HUES6 (cell line): Measurements from ENCODE around the gene RNF31.
A peak's percentile ranks its signal among the peaks of the same experiment; 100 is the strongest.
"Not testable (repeated sequence)": the region's sequence is repeated elsewhere in the genome, so short reads cannot be mapped to it uniquely, and the experiment has no call there.

Experiments
- H3K27ac ChIP-seq: 2 replicates; pipeline ENCODE4 v1.7.0; 2013; ENCODE audit warnings: low read depth, mild to moderate bottlenecking, low read length, inconsistent platforms
- H3K27me3 ChIP-seq: 2 replicates; pipeline ENCODE4 v1.6.1; 2013; ENCODE audit warnings: low read length; ENCODE audit not compliant: control insufficient read depth, insufficient read depth
- H3K36me3 ChIP-seq: 2 replicates; pipeline ENCODE4 v1.6.1; 2013; ENCODE audit warnings: low read length; ENCODE audit not compliant: control insufficient read depth, insufficient read depth
- H3K4me1 ChIP-seq: 2 replicates; pipeline ENCODE4 v1.6.1; 2013; ENCODE audit warnings: low read length; ENCODE audit not compliant: control insufficient read depth, insufficient read depth
- H3K4me3 ChIP-seq: 2 replicates; pipeline ENCODE4 v1.5.1; 2013; ENCODE audit warnings: low read depth, low read length
- H3K9ac ChIP-seq: one replicate; pipeline ENCODE4 v1.6.1; 2013; ENCODE audit warnings: mild to moderate bottlenecking, low read length
- H3K9me3 ChIP-seq: 2 replicates; pipeline ENCODE4 v1.6.1; 2013; ENCODE audit warnings: low read depth, low read length; ENCODE audit not compliant: control insufficient read depth, insufficient read depth

Gene RNF31

DNA sequence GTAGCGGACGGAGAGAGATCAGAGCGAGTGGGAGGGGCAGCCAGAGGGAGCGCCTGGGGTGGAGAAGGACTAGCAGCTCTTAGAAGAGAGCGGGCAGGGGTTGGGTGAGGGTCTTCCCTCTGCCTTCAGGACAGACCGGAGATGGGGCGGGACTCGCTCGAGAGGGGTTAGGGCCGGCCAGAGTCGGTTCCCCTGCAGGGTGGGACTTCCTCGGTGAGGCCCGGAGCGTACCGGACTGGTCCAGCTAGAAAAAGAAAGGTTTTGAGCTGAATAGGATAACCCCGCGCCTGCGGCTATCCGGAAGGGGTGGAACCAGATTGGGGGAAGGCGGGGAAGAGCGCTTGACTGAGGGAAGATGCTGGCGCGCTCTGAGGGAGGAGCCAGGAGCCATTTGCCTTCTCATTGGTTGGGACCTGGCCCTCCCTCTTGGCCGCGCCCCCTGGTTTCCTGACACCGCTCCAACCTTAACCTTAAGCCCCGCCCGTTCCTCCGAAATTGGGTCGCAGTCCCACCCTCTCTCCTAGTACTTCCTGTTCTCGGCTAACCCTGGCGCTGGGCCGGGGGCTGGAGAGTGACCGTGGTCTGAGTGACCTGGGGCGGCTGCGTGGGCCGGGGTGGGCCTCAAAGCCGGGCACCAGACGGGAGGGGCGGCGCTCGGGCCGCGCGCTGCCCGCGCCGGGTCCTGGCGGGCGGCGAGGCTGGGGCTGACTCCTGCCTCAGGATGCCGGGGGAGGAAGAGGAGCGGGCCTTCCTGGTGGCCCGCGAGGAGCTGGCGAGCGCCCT lies at the start of gene RNF31:
RNF31 (plus strand) TSS at position 521 of the 783 bp plus-strand sequence; CDS start at position 722, 201 bp downstream.
- Histone ChIP-seq H3K27ac (peak within 1 kb of the TSS; percentile 38; the same call in 1 of the 2 replicates), H3K36me3 (peaks cover 44% of the 10 kb centered on the region), H3K9me3 (no peaks in the 10 kb centered on the region), H3K4me1 (peaks cover 13% of the 10 kb centered on the region), H3K9ac (peak within 1 kb of the TSS; percentile 82), H3K4me3 (peak within 1 kb of the TSS; percentile 90), H3K27me3 (no peaks in the 10 kb centered on the region)

GRCh38 chr14:24098229-24098926 lies 48.9 kb upstream of the RNF31 start:
- no peak overlapping the region for H3K4me3 ChIP-seq
- H3K9me3 ChIP-seq: peaks cover under 1% of the 10 kb centered on the region
- peaks cover 15% of the 10 kb centered on the region for H3K4me1 ChIP-seq
- H3K27me3 ChIP-seq: no peaks in the 10 kb centered on the region
- no peak overlapping the region for H3K27ac ChIP-seq
- no peak overlapping the region for H3K9ac ChIP-seq
- peaks cover 63% of the 10 kb centered on the region for H3K36me3 ChIP-seq

DNA sequence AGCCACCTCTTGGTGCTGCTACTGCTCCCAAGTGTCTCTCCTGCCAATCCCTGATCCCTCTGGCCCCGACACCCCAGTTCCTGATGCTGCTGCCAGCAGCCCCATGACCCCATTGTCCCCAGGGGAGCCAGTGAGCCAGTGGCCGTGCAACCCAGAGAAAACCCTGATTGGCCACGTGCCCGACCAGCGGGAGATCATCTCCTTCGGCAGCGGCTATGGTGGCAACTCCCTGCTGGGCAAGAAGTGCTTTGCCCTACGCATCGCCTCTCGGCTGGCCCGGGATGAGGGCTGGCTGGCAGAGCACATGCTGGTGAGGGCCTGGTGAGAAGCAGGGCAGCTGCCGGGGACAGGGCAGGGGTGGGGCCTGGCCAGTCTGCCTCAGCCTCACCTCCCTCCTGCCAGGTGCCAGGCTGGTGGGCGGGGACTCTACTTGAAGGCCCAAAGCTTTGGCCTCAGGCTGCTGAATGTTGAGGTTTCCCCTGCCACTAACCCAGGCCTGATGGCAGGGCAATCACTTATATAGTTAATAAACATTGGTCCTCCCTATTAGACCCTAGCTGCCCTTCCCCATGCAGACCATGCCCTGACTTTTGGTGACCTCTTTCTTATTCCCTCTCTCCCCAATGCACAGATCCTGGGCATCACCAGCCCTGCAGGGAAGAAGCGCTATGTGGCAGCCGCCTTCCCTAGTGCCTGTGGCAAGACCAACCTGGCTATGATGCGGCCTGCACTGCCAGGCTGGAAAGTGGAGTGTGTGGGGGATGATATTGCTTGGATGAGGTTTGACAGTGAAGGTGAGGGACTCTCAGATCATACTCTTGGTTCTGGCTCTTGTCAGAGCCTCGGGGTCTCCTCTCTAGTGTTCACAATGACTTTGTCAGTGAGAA lies 48.1 kb upstream of the RNF31 start:
- H3K27me3 ChIP-seq: no peaks in the 10 kb centered on the region
- H3K9ac ChIP-seq: no peak overlapping the region
- peaks cover 12% of the 10 kb centered on the region for H3K4me1 ChIP-seq
- H3K27ac ChIP-seq: no peak overlapping the region
- peaks cover 71% of the 10 kb centered on the region for H3K36me3 ChIP-seq
- peaks cover 9% of the 10 kb centered on the region for H3K9me3 ChIP-seq
- no peak overlapping the region for H3K4me3 ChIP-seq

GRCh38 chr14:24100197-24100981 lies 46.9 kb upstream of the RNF31 start:
- no peak overlapping the region for H3K4me3 ChIP-seq
- H3K27me3 ChIP-seq: no peaks in the 10 kb centered on the region
- peaks cover 78% of the 10 kb centered on the region for H3K36me3 ChIP-seq
- H3K4me1 ChIP-seq: peaks cover 5% of the 10 kb centered on the region
- no peak overlapping the region for H3K27ac ChIP-seq
- H3K9ac ChIP-seq: no peak overlapping the region
- H3K9me3 ChIP-seq: peaks cover 20% of the 10 kb centered on the region

GRCh38 chr14:24100982-24101494 lies 46.3 kb upstream of the RNF31 start:
- Histone ChIP-seq H3K27ac (no peak overlapping the region), H3K4me1 (no peaks in the 10 kb centered on the region), H3K36me3 (peaks cover 78% of the 10 kb centered on the region), H3K4me3 (no peak overlapping the region), H3K9ac (no peak overlapping the region), H3K9me3 (peaks cover 20% of the 10 kb centered on the region), H3K27me3 (no peaks in the 10 kb centered on the region)

DNA sequence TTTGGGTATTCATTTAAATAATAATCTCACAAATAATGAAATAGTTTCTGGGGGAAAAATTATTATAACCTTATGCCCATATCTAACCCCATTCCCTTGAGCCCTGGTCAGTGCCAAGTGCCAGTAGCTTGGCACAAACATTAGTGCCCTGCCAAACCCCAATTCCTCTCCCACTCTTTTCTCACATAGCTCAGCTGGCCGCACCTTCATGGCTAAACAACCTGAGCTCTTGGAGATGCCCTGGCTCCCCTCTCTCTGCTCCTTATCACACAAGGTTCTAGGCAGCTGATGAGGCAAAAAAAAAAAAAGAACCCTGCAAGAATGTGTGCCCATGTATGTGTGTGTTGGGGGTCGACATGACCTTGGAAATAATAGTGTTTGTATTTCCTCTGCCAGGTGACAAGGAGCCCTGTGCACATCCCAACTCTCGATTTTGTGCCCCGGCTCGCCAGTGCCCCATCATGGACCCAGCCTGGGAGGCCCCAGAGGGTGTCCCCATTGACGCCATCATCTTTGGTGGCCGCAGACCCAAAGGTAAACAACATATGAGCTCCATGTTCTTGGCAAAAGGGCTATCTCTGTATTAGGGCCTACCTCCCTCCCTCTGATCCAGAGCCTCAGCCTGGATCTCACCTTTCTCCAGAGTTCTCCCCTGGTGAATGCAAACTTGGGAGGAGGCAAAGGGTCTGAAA lies 44.8 kb upstream of the RNF31 start:
- Histone ChIP-seq H3K9ac (no peak overlapping the region), H3K4me1 (no peaks in the 10 kb centered on the region), H3K36me3 (peaks cover 70% of the 10 kb centered on the region), H3K4me3 (no peak overlapping the region), H3K9me3 (peaks cover 20% of the 10 kb centered on the region), H3K27me3 (no peaks in the 10 kb centered on the region), H3K27ac (no peak overlapping the region)

GRCh38 chr14:24103451-24103850 lies 43.8 kb upstream of the RNF31 start:
- Histone ChIP-seq H3K4me1 (no peaks in the 10 kb centered on the region), H3K36me3 (peaks cover 61% of the 10 kb centered on the region)

GRCh38 chr14:24105609-24106239 lies 41.6 kb upstream of the RNF31 start:
- peaks cover 20% of the 10 kb centered on the region for H3K9me3 ChIP-seq
- not testable (repeated sequence) for H3K27ac ChIP-seq, H3K9ac ChIP-seq, H3K4me3 ChIP-seq, H3K4me1 ChIP-seq, H3K27me3 ChIP-seq
- peaks cover 39% of the 10 kb centered on the region for H3K36me3 ChIP-seq

More at GRCh38 chr14:24103451-24103850, 43.8 kb upstream of the RNF31 start:
- Histone ChIP-seq H3K9ac (no peak overlapping the region), H3K27me3 (no peaks in the 10 kb centered on the region), H3K27ac (no peak overlapping the region), H3K4me3 (no peak overlapping the region), H3K9me3 (peaks cover 20% of the 10 kb centered on the region)

DNA sequence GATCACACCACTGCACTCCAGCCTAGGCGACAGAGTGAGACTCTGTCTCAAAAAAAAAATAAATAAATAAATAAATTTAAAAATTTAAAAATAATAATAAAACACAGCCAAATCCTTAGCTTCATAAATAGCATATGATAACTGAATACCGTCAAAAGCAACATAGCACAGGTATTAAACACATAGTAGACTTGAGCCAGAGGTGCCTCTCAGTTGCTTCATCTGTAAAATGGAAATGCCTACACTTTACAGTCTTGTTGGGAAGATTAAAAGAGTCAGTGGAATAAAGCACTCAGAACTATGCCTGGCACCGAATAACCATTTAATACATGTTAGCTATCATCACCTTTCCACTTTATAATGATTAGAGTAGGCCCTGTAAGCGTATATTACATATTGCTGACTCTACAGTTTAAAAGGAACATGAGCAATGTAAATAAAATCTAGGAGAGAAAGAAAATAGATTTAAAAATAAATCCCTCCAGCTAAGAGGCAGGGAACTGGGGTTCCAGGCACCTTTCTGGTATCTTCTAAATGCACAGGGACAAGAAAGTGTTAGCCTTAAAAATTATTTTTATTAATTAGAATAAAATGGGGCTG lies 40.5 kb upstream of the RNF31 start:
- H3K27ac ChIP-seq: no peak overlapping the region
- no peak overlapping the region for H3K9ac ChIP-seq
- H3K4me3 ChIP-seq: no peak overlapping the region
- peaks cover 28% of the 10 kb centered on the region for H3K36me3 ChIP-seq
- H3K27me3 ChIP-seq: no peaks in the 10 kb centered on the region
- H3K4me1 ChIP-seq: no peaks in the 10 kb centered on the region
- peaks cover 20% of the 10 kb centered on the region for H3K9me3 ChIP-seq
